ENCODE measurements around the gene CPD. TPM values are rescaled to one million over a fixed set of nuclear protein-coding genes. Genes with fewer than 3 reads are reported as not detected.

CPD gene
- polyA plus RNA-seq, 1 donor = 51.7 TPM

GRCh38 chr17:30351735-30352134 lies 27.0 kb upstream of the CPD start:
- H3K27ac ChIP-seq (ENCODE audit: low read length) = no peak overlapping the region
- H3K36me3 ChIP-seq (ENCODE audit: control insufficient read depth, insufficient read depth, low read length) = no peaks in the 10 kb centered on the region
- H3K4me1 ChIP-seq (ENCODE audit: control insufficient read depth, insufficient read depth, low read length) = peaks cover 6% of the 10 kb centered on the region
- DNase-seq = no peak
- H3K4me3 ChIP-seq (ENCODE audit: low read length) = no peak overlapping the region
- H3K27me3 ChIP-seq (ENCODE audit: control insufficient read depth, insufficient read depth, low read length) = no peaks in the 10 kb centered on the region
- WGBS (ENCODE audit: insufficient coverage, low lambda C conversion rate) = 100% methylated on average over 2 of the region's 2 CpGs
- no peaks in the 10 kb centered on the region for H3K9me3 ChIP-seq (ENCODE audit: control insufficient read depth, low read depth, low read length)

- WGBS (ENCODE audit: insufficient coverage, low lambda C conversion rate) = no CpG with 5 or more reads among the region's 2 CpGs
- Histone ChIP-seq H3K4me1 (ENCODE audit: control insufficient read depth, insufficient read depth, low read length) (peaks cover 5% of the 10 kb centered on the region), H3K27me3 (ENCODE audit: control insufficient read depth, insufficient read depth, low read length) (no peaks in the 10 kb centered on the region), H3K27ac (ENCODE audit: low read length) (no peak overlapping the region), H3K9me3 (ENCODE audit: control insufficient read depth, low read depth, low read length) (no peaks in the 10 kb centered on the region), H3K36me3 (ENCODE audit: control insufficient read depth, insufficient read depth, low read length) (no peaks in the 10 kb centered on the region), H3K4me3 (ENCODE audit: low read length) (no peak overlapping the region)
- no peak for DNase-seq
Measured at GRCh38 chr17:30352240-30352814, 26.4 kb upstream of the CPD start.

GRCh38 chr17:30354701-30355100 lies 24.0 kb upstream of the CPD start:
- Histone ChIP-seq H3K4me1 (ENCODE audit: control insufficient read depth, insufficient read depth, low read length) (peaks cover 9% of the 10 kb centered on the region), H3K27ac (ENCODE audit: low read length) (no peak overlapping the region), H3K36me3 (ENCODE audit: control insufficient read depth, insufficient read depth, low read length) (no peaks in the 10 kb centered on the region), H3K4me3 (ENCODE audit: low read length) (no peak overlapping the region), H3K27me3 (ENCODE audit: control insufficient read depth, insufficient read depth, low read length) (no peaks in the 10 kb centered on the region), H3K9me3 (ENCODE audit: control insufficient read depth, low read depth, low read length) (no peaks in the 10 kb centered on the region)
- no peak for DNase-seq

GRCh38 chr17:30357476-30357875 lies 21.3 kb upstream of the CPD start:
- DNase-seq = no peak
- H3K36me3 ChIP-seq (ENCODE audit: control insufficient read depth, insufficient read depth, low read length) = no peaks in the 10 kb centered on the region
- H3K27ac ChIP-seq (ENCODE audit: low read length) = no peak overlapping the region
- no peak overlapping the region for H3K4me3 ChIP-seq (ENCODE audit: low read length)
- peaks cover 4% of the 10 kb centered on the region for H3K9me3 ChIP-seq (ENCODE audit: control insufficient read depth, low read depth, low read length)
- peaks cover 9% of the 10 kb centered on the region for H3K4me1 ChIP-seq (ENCODE audit: control insufficient read depth, insufficient read depth, low read length)
- H3K27me3 ChIP-seq (ENCODE audit: control insufficient read depth, insufficient read depth, low read length) = no peaks in the 10 kb centered on the region

GRCh38 chr17:30358055-30358760 lies 20.5 kb upstream of the CPD start:
- Histone ChIP-seq H3K27me3 (ENCODE audit: control insufficient read depth, insufficient read depth, low read length) (no peaks in the 10 kb centered on the region), H3K4me3 (ENCODE audit: low read length) (no peak overlapping the region), H3K9me3 (ENCODE audit: control insufficient read depth, low read depth, low read length) (peaks cover 4% of the 10 kb centered on the region), H3K36me3 (ENCODE audit: control insufficient read depth, insufficient read depth, low read length) (no peaks in the 10 kb centered on the region), H3K27ac (ENCODE audit: low read length) (no peak overlapping the region), H3K4me1 (ENCODE audit: control insufficient read depth, insufficient read depth, low read length) (peaks cover 9% of the 10 kb centered on the region)
- no peak for DNase-seq
- WGBS (ENCODE audit: insufficient coverage, low lambda C conversion rate) = no CpG with 5 or more reads among the region's 5 CpGs

- peaks cover 9% of the 10 kb centered on the region for H3K4me1 ChIP-seq (ENCODE audit: control insufficient read depth, insufficient read depth, low read length)
- no peaks in the 10 kb centered on the region for H3K27me3 ChIP-seq (ENCODE audit: control insufficient read depth, insufficient read depth, low read length)
- peaks cover 4% of the 10 kb centered on the region for H3K9me3 ChIP-seq (ENCODE audit: control insufficient read depth, low read depth, low read length)
- no peak for DNase-seq
- H3K27ac ChIP-seq (ENCODE audit: low read length) = no peak overlapping the region
- H3K36me3 ChIP-seq (ENCODE audit: control insufficient read depth, insufficient read depth, low read length) = no peaks in the 10 kb centered on the region
- 89% methylated on average over 4 of the region's 8 CpGs for WGBS (ENCODE audit: insufficient coverage, low lambda C conversion rate)
- H3K4me3 ChIP-seq (ENCODE audit: low read length) = no peak overlapping the region
Measured at GRCh38 chr17:30360086-30360808, 18.5 kb upstream of the CPD start.

GRCh38 chr17:30361766-30362279 lies 16.9 kb upstream of the CPD start:
- Histone ChIP-seq H3K27ac (ENCODE audit: low read length) (no peak overlapping the region), H3K4me3 (ENCODE audit: low read length) (no peak overlapping the region), H3K36me3 (ENCODE audit: control insufficient read depth, insufficient read depth, low read length) (no peaks in the 10 kb centered on the region), H3K9me3 (ENCODE audit: control insufficient read depth, low read depth, low read length) (peaks cover 4% of the 10 kb centered on the region), H3K27me3 (ENCODE audit: control insufficient read depth, insufficient read depth, low read length) (no peaks in the 10 kb centered on the region), H3K4me1 (ENCODE audit: control insufficient read depth, insufficient read depth, low read length) (peaks cover 9% of the 10 kb centered on the region)
- DNase-seq = no peak
- no CpG with 5 or more reads among the region's 4 CpGs for WGBS (ENCODE audit: insufficient coverage, low lambda C conversion rate)

- Histone ChIP-seq H3K27ac (ENCODE audit: low read length) (no peak overlapping the region), H3K27me3 (ENCODE audit: control insufficient read depth, insufficient read depth, low read length) (no peaks in the 10 kb centered on the region), H3K4me3 (ENCODE audit: low read length) (no peak overlapping the region), H3K9me3 (ENCODE audit: control insufficient read depth, low read depth, low read length) (peaks cover 4% of the 10 kb centered on the region), H3K36me3 (ENCODE audit: control insufficient read depth, insufficient read depth, low read length) (no peaks in the 10 kb centered on the region), H3K4me1 (ENCODE audit: control insufficient read depth, insufficient read depth, low read length) (no peaks in the 10 kb centered on the region)
- DNase-seq = no peak
- WGBS (ENCODE audit: insufficient coverage, low lambda C conversion rate) = no CpG with 5 or more reads among the region's 1 CpG
Measured at GRCh38 chr17:30363715-30364202, 15.0 kb upstream of the CPD start.

GRCh38 chr17:30366536-30366935 lies 12.2 kb upstream of the CPD start:
- H3K27ac ChIP-seq (ENCODE audit: low read length) = no peak overlapping the region
- peaks cover 4% of the 10 kb centered on the region for H3K9me3 ChIP-seq (ENCODE audit: control insufficient read depth, low read depth, low read length)
- WGBS (ENCODE audit: insufficient coverage, low lambda C conversion rate) = no CpG with 5 or more reads among the region's 3 CpGs
- peaks cover 6% of the 10 kb centered on the region for H3K4me1 ChIP-seq (ENCODE audit: control insufficient read depth, insufficient read depth, low read length)
- H3K36me3 ChIP-seq (ENCODE audit: control insufficient read depth, insufficient read depth, low read length) = no peaks in the 10 kb centered on the region
- no peaks in the 10 kb centered on the region for H3K27me3 ChIP-seq (ENCODE audit: control insufficient read depth, insufficient read depth, low read length)
- H3K4me3 ChIP-seq (ENCODE audit: low read length) = no peak overlapping the region
- no peak for DNase-seq

GRCh38 chr17:30368912-30369720 lies 9.6 kb upstream of the CPD start:
- Histone ChIP-seq H3K9me3 (ENCODE audit: control insufficient read depth, low read depth, low read length) (no peaks in the 10 kb centered on the region), H3K36me3 (ENCODE audit: control insufficient read depth, insufficient read depth, low read length) (no peaks in the 10 kb centered on the region), H3K27me3 (ENCODE audit: control insufficient read depth, insufficient read depth, low read length) (no peaks in the 10 kb centered on the region), H3K4me1 (ENCODE audit: control insufficient read depth, insufficient read depth, low read length) (peaks cover 6% of the 10 kb centered on the region), H3K27ac (ENCODE audit: low read length) (no peak overlapping the region), H3K4me3 (ENCODE audit: low read length) (no peak overlapping the region)
- no peak for DNase-seq
- 67% methylated on average over 1 of the region's 13 CpGs for whole genome bisulfite sequencing (ENCODE audit: insufficient coverage, low lambda C conversion rate)
